Breast epithelium (tissue), 4 donors: ENCODE results near the gene BCL2L13. TPM values are rescaled to one million over a fixed set of nuclear protein-coding genes. Genes with fewer than 3 reads are reported as not detected.
"Not testable (repeated sequence)": the region's sequence is repeated elsewhere in the genome, so short reads cannot be mapped to it uniquely, and the experiment has no call there.

Experiments
- DNase-seq, 2 donors: peaks; one replicate each; pipeline ENCODE4 v3.0.0-alpha.2; 2019; ENCODE audit warnings: low spot score in 2 of 2
- H3K27ac ChIP-seq, 2 donors: fragments of 200-600 bp; sonication (generic) in 1 of 2; one replicate each; pipeline ENCODE4 v1.5.1; 2016 to 2019; ENCODE audit warnings: mild to moderate bottlenecking in 1 of 2
- H3K27me3 ChIP-seq, 2 donors: fragments of 200-600 bp; sonication (generic) in 1 of 2; one replicate each; pipeline versions ENCODE4 v1.5.1 to v1.6.0; 2017 to 2019; ENCODE audit warnings: control low read depth in 1 of 2, mild to moderate bottlenecking in 1 of 2
- H3K36me3 ChIP-seq: fragments of 200-600 bp; one replicate; pipeline ENCODE4 v1.5.1; 2019
- H3K4me1 ChIP-seq, 2 donors: fragments of 200-600 bp; sonication (generic); one replicate each; pipeline ENCODE4 v1.5.1; 2016 to 2019; ENCODE audit warnings: control low read depth in 1 of 2
- H3K4me3 ChIP-seq, 3 donors: fragments of 200-600 bp; sonication (generic); 1 replicate in 2 of 3; 2 replicates in 1 of 3; pipeline ENCODE4 v1.5.1; 2016 to 2019; ENCODE audit warnings: mild to moderate bottlenecking in 3 of 3, moderate library complexity in 2 of 3
- H3K9me3 ChIP-seq, 2 donors: fragments of 200-600 bp; sonication (generic) in 1 of 2; one replicate each; pipeline ENCODE4 v1.5.1; 2016 to 2019; ENCODE audit warnings: control low read depth in 1 of 2
- CTCF ChIP-seq, 3 donors: fragments of 450-650 bp; IDR thresholded peaks; one replicate each; pipeline ENCODE4 v1.5.1; 2016 to 2017; ENCODE audit warnings: antibody characterized with exemption in 3 of 3, mild to moderate bottlenecking in 3 of 3, moderate library complexity in 3 of 3
- POLR2A ChIP-seq: fragments of 450-650 bp; IDR thresholded peaks from one replicate; pipeline ENCODE4 v1.6.1; 2016; ENCODE audit warnings: antibody characterized with exemption, mild to moderate bottlenecking, moderate library complexity
- POLR2AphosphoS5 ChIP-seq, 3 donors: sonication (generic); formaldehyde crosslinking; IDR thresholded peaks; one replicate each; pipeline ENCODE4 v1.6.1; 2017; ENCODE audit warnings: antibody characterized with exemption in 3 of 3
- intact Hi-C: fragments of 100-400 bp; cut with DNase I; formaldehyde crosslinking; loops from one replicate; pipeline ENCODE4 v1.15.1; 2023; ENCODE audit warnings: low total_unique reads
- total RNA-seq, 3 donors: library from RNA; depleted of rRNA; stranded (reverse); fragments of >200 nt; gene quantifications; one replicate each; pipeline ENCODE4 v1.1.0, GENCODE V29; 2016

Gene BCL2L13
- total RNA-seq, 3 donors from 2014 or later = 46.9 to 140 (median 61.6) TPM

GRCh38 chr22:17656870-17657395, 18.4 kb downstream of the BCL2L13 start:
- Histone ChIP-seq H3K4me1 (no peaks in the 10 kb centered on the region), H3K4me3 (no peak overlapping the region), H3K27ac (no peak overlapping the region), H3K27me3 (no peaks in the 10 kb centered on the region), H3K36me3 (no peaks in the 10 kb centered on the region), H3K9me3 (no peaks in the 10 kb centered on the region)
- no peak for TF ChIP-seq POLR2A
- TF ChIP-seq CTCF (IDR thresholded peaks at IDR 0.05) = no peak
- no peak for TF ChIP-seq POLR2AphosphoS5 (IDR thresholded peaks at IDR 0.05)
- intact Hi-C loops = no loop called here
- DNase-seq = no peak

DNA sequence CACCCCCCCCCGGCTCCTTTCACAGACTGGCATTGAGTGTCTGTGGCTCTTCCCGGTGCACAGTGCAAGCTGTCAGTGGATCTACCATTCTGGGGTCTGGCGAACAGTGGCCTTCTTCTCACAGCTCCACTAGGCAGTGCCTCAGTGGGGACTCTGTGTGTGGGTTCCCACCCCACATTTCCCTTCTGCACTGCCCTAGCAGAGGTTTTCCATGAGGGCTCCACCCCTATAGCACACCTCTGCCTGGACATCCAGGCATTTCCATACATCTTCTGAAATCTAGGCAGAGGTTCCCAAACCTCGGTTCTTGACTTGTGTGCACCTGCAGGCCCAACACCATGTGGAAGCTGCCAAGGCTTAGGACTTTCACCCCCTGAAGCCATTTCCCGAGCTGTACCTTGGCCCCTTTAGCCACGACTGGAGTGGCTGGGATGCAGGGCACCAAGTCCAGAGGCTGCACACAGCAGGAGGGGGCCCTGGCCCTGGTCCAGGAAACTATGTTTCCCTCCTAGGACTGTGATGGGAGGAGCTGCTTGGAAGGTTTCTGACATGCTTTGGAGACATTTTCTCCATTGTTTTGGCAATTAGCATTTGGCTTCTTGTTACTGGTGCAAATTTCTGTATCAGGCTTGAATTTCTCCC, 26.0 kb downstream of the BCL2L13 start:
- intact Hi-C loops = no loop called here
- Histone ChIP-seq H3K27ac (no peak overlapping the region), H3K36me3 (no peaks in the 10 kb centered on the region), H3K4me3 (no peak overlapping the region), H3K4me1 (no peaks in the 10 kb centered on the region), H3K27me3 (no peaks in the 10 kb centered on the region), H3K9me3 (no peaks in the 10 kb centered on the region)
- TF ChIP-seq POLR2A (no peak), POLR2AphosphoS5 (IDR thresholded peaks at IDR 0.05) (no peak), CTCF (IDR thresholded peaks at IDR 0.05) (no peak)
- no peak for DNase-seq

- no peak overlapping the region for H3K27ac ChIP-seq
- intact Hi-C loops = no loop called here
- H3K4me1 ChIP-seq = no peaks in the 10 kb centered on the region
- DNase-seq = no peak
- H3K4me3 ChIP-seq = no peak overlapping the region
- no peaks in the 10 kb centered on the region for H3K9me3 ChIP-seq
- no peaks in the 10 kb centered on the region for H3K27me3 ChIP-seq
- no peaks in the 10 kb centered on the region for H3K36me3 ChIP-seq
- no peak for TF ChIP-seq CTCF (IDR thresholded peaks at IDR 0.05)
- TF ChIP-seq POLR2A = no peak
- no peak for TF ChIP-seq POLR2AphosphoS5 (IDR thresholded peaks at IDR 0.05)
These were observed 26.7 kb downstream of the BCL2L13 start for GRCh38 chr22:17665248-17665647.

GRCh38 chr22:17665854-17666253, 27.3 kb downstream of the BCL2L13 start:
- TF ChIP-seq POLR2A (no peak), POLR2AphosphoS5 (IDR thresholded peaks at IDR 0.05) (no peak), CTCF (IDR thresholded peaks at IDR 0.05) (no peak)
- no peaks in the 10 kb centered on the region for H3K9me3 ChIP-seq
- intact Hi-C loops = no loop called here
- no peaks in the 10 kb centered on the region for H3K4me1 ChIP-seq
- no peak for DNase-seq
- no peaks in the 10 kb centered on the region for H3K27me3 ChIP-seq
- H3K36me3 ChIP-seq = no peaks in the 10 kb centered on the region
- no peak overlapping the region for H3K4me3 ChIP-seq
- no peak overlapping the region for H3K27ac ChIP-seq

- DNase-seq, H3K36me3 ChIP-seq, H3K27me3 ChIP-seq, H3K4me3 ChIP-seq, H3K4me1 ChIP-seq, intact Hi-C loops, H3K9me3 ChIP-seq, H3K27ac ChIP-seq: not testable (repeated sequence)
These were observed 33.0 kb downstream of the BCL2L13 start for GRCh38 chr22:17671521-17672092.
